ENCODE results near the gene LRP8. TPM values are rescaled to one million over a fixed set of nuclear protein-coding genes. Genes with fewer than 3 reads are reported as not detected.

Gene LRP8
- total RNA-seq, result 10 to 100 TPM; 36.0 to 68.1 TPM

DNA sequence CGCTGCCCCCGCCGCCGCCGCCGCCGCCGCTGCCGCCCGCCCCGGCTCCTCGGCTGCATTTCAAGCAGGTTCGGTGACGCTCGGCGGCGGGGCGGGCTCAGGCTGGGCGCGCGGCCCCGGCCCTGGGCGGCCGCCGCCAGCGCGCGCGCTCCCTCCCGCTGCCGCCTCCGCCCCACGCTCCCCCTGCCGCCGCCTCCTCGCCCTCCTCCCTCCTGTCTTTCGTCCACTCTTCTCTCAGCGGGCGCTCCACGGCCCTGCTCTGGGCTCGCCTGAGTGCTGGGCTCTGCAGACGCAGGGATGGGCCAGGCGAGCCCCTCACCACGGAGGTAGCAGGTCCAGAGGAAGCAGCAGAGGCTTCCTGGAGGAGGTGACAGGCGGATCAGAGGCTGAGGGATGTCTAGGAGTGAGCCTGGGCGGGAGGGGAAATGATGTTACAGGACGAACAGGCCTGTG is at the start of gene LRP8:
LRP8 (minus strand) TSS at position 62 of the 453 bp plus-strand sequence. CDS start 158 bp downstream, outside the sequence.
- no peaks in the 10 kb centered on the region for H3K27me3 Mint-ChIP-seq
- H3K4me3 Mint-ChIP-seq, result peak within 1 kb of the TSS; percentile 95
- H3K4me1 Mint-ChIP-seq, result peaks cover 17% of the 10 kb centered on the region
- H3K36me3 Mint-ChIP-seq (ENCODE audit: low read depth), result peaks cover 47% of the 10 kb centered on the region
- no peaks in the 10 kb centered on the region for H3K9me3 Mint-ChIP-seq
- peak within 1 kb of the TSS; percentile 96 for H3K27ac Mint-ChIP-seq
- ATAC-seq (replicated peaks), result peak; percentile 53

GRCh38 chr1:53377438-53377841 is 49.6 kb upstream of the LRP8 start:
- H3K27ac Mint-ChIP-seq, result no peak overlapping the region
- no peaks in the 10 kb centered on the region for H3K36me3 Mint-ChIP-seq (ENCODE audit: low read depth)
- H3K9me3 Mint-ChIP-seq, result no peaks in the 10 kb centered on the region
- H3K27me3 Mint-ChIP-seq, result no peaks in the 10 kb centered on the region
- no peak for ATAC-seq (replicated peaks)
- no peak overlapping the region for H3K4me3 Mint-ChIP-seq
- H3K4me1 Mint-ChIP-seq, result no peaks in the 10 kb centered on the region

DNA sequence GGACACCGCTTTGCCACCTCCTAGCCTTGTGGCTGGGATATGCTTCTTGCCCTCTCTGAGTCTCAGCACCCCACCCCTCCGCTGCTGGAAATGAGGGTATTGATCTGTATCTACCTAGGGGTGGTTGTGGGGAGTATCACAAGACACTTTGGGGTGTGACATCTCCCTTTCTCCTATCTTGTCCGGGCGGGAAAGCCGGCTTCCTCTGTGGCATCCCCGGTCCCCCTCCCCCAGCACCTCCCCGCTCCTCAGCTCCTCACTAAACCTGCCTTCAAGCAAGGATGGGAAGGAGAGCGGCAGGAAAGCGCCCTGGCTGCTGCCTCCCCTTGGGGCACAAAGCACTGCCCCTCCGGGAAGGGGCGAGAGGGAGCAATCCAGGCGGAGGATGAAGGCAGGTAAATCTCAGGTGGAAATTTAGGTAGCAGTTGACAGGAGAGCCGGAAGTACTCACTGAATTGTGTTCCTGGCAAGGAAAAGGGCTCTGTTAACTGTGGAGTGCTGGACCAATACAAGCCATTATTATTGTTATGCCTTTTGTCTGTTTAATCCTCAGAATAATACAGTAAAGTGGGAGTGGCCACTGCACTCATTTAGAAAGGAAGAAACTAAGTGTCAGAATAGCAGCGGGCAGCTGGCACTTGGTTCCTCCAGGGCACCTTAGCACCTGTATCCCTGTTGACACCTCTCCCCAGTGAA is 49.0 kb upstream of the LRP8 start:
- no peak for ATAC-seq (replicated peaks)
- Mint-ChIP-seq H3K36me3 (ENCODE audit: low read depth) (no peaks in the 10 kb centered on the region), H3K27me3 (no peaks in the 10 kb centered on the region)

GRCh38 chr1:53376041-53376461 is 48.2 kb upstream of the LRP8 start:
- no peak overlapping the region for H3K4me3 Mint-ChIP-seq

More for the DNA sequence above, 49.0 kb upstream of the LRP8 start:
- Mint-ChIP-seq H3K9me3 (no peaks in the 10 kb centered on the region), H3K4me1 (no peaks in the 10 kb centered on the region), H3K4me3 (no peak overlapping the region), H3K27ac (no peak overlapping the region)

GRCh38 chr1:53375440-53375839 is 47.6 kb upstream of the LRP8 start:
- Mint-ChIP-seq H3K27ac (no peak overlapping the region), H3K4me3 (no peak overlapping the region), H3K36me3 (ENCODE audit: low read depth) (no peaks in the 10 kb centered on the region), H3K27me3 (no peaks in the 10 kb centered on the region), H3K9me3 (no peaks in the 10 kb centered on the region), H3K4me1 (no peaks in the 10 kb centered on the region)
- ATAC-seq (replicated peaks), result no peak

More at GRCh38 chr1:53376041-53376461, 48.2 kb upstream of the LRP8 start:
- H3K27me3 Mint-ChIP-seq, result no peaks in the 10 kb centered on the region
- no peak overlapping the region for H3K27ac Mint-ChIP-seq
- ATAC-seq (replicated peaks), result no peak
- no peaks in the 10 kb centered on the region for H3K36me3 Mint-ChIP-seq (ENCODE audit: low read depth)
- H3K4me1 Mint-ChIP-seq, result no peaks in the 10 kb centered on the region
- no peaks in the 10 kb centered on the region for H3K9me3 Mint-ChIP-seq

DNA sequence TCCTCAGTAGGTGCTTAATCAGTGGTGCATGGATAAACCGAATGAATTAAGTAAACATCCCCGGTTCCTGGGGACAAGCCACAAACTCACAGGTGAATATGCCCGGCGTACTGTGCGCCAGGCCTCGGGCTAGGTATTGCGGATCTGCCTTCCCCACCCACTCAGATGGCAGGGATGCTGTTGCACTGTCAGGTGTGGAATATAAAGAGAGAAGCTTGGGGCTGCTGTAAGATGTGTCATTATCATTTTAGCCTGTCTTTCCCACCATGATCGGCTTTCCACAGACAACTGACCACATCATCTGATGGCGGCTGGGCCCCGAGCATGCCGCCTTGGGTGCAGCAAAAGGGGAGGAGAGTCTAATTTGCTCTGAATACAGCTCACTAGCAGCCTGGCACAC is 45.4 kb upstream of the LRP8 start:
- no peak overlapping the region for H3K4me3 Mint-ChIP-seq
- H3K27ac Mint-ChIP-seq, result no peak overlapping the region
- no peak for ATAC-seq (replicated peaks)
- H3K27me3 Mint-ChIP-seq, result no peaks in the 10 kb centered on the region
- no peaks in the 10 kb centered on the region for H3K36me3 Mint-ChIP-seq (ENCODE audit: low read depth)
- no peaks in the 10 kb centered on the region for H3K9me3 Mint-ChIP-seq
- peaks cover 3% of the 10 kb centered on the region for H3K4me1 Mint-ChIP-seq

- no peak for ATAC-seq (replicated peaks)
- no peaks in the 10 kb centered on the region for H3K36me3 Mint-ChIP-seq (ENCODE audit: low read depth)
- no peak overlapping the region for H3K4me3 Mint-ChIP-seq
- H3K9me3 Mint-ChIP-seq, result no peaks in the 10 kb centered on the region
- H3K4me1 Mint-ChIP-seq, result peaks cover 10% of the 10 kb centered on the region
- H3K27me3 Mint-ChIP-seq, result no peaks in the 10 kb centered on the region
- no peak overlapping the region for H3K27ac Mint-ChIP-seq
Measured at GRCh38 chr1:53372501-53372951, 44.7 kb upstream of the LRP8 start.

- H3K4me1 Mint-ChIP-seq, result peaks cover 10% of the 10 kb centered on the region
- no peak for ATAC-seq (replicated peaks)
- no peak overlapping the region for H3K4me3 Mint-ChIP-seq
- H3K27ac Mint-ChIP-seq, result peak overlapping the region; percentile 26
- no peaks in the 10 kb centered on the region for H3K27me3 Mint-ChIP-seq
- H3K36me3 Mint-ChIP-seq (ENCODE audit: low read depth), result no peaks in the 10 kb centered on the region
- no peaks in the 10 kb centered on the region for H3K9me3 Mint-ChIP-seq
Measured at GRCh38 chr1:53371851-53372250, 44.0 kb upstream of the LRP8 start.

DNA sequence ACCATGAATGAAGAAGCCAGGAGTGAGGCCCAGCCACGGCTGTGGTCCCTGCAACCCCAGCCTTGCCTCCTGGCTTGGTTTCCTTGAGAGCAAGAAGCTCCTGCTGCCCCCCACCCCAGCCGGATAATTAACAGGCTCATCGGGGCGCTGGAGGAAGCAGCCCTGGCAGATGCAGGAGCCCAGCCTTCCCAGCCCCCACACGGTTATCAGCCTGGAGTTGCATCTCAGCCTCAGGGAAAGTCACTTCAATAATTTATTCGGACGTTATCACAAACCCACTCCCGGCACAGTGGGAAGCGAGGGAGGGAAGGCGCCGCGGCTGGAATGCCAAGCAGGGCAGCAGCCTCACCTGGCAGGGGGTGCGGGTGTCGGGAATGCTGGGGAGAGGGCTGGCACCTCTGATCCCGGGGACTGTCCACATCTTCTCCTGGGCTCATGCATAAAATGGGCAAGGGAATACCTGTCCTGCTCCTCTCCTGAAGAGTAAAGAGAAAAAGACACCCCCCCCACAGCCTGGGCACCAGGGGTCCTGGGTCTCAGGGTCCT is 43.3 kb upstream of the LRP8 start:
- no peak for ATAC-seq (replicated peaks)
- no peaks in the 10 kb centered on the region for H3K36me3 Mint-ChIP-seq (ENCODE audit: low read depth)
- no peaks in the 10 kb centered on the region for H3K27me3 Mint-ChIP-seq
- no peak overlapping the region for H3K27ac Mint-ChIP-seq
- peaks cover 10% of the 10 kb centered on the region for H3K4me1 Mint-ChIP-seq
- no peak overlapping the region for H3K4me3 Mint-ChIP-seq
- H3K9me3 Mint-ChIP-seq, result no peaks in the 10 kb centered on the region

DNA sequence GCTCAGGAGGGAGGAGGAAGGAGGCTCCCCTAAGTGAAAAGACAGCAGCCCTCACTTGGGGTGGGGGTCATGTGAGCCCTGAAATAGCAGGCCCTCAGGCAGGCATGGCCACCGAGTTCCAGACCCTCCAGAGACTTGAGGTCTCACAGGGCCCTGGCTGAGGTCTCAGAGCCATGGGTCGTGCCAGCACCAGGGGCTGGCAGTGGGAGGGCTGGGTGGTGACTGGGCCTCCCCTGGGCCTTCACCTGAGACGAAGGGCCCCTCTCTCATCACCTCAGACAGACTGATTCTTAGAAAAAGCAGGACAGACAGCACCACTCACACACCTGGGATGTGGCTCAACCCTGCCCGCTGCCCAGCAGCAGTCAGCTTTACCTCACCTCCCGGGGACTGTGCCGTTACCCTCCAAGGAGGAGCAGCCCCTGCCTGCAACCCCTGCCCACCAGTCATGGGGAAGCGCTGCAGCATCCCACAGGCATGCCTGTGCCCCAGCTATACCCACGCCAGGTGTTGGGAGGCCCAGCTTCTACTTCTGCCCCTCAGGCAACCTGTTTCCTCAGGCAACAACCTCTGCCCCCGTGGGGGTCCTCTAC is 42.6 kb upstream of the LRP8 start:
- H3K4me3 Mint-ChIP-seq, result no peak overlapping the region
- no peaks in the 10 kb centered on the region for H3K27me3 Mint-ChIP-seq
- H3K27ac Mint-ChIP-seq, result no peak overlapping the region
- no peaks in the 10 kb centered on the region for H3K36me3 Mint-ChIP-seq (ENCODE audit: low read depth)
- no peaks in the 10 kb centered on the region for H3K9me3 Mint-ChIP-seq
- H3K4me1 Mint-ChIP-seq, result peaks cover 10% of the 10 kb centered on the region
- no peak for ATAC-seq (replicated peaks)

DNA sequence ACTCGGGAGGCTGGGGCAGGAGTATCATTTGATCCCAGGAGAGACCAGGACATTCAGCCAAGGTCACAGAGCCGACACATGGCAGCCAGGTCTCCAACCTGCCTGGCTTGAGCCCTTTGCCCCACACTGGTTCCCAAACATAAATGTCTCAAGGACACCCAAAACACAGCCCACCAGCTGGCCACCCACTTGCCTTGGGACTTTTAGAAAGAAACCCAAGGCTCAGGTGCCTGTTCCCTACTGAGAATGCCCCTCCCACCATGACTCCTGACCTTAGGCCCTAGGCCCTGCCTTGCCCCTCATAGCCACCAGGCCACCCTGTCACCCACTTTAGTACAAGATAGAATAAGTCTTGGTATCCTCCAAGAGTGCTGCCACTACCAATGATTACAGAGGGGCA is 41.9 kb upstream of the LRP8 start:
- Mint-ChIP-seq H3K27me3 (no peaks in the 10 kb centered on the region), H3K9me3 (no peaks in the 10 kb centered on the region), H3K27ac (no peak overlapping the region), H3K4me1 (peaks cover 10% of the 10 kb centered on the region), H3K36me3 (ENCODE audit: low read depth) (no peaks in the 10 kb centered on the region), H3K4me3 (no peak overlapping the region)
- ATAC-seq (replicated peaks), result no peak

DNA sequence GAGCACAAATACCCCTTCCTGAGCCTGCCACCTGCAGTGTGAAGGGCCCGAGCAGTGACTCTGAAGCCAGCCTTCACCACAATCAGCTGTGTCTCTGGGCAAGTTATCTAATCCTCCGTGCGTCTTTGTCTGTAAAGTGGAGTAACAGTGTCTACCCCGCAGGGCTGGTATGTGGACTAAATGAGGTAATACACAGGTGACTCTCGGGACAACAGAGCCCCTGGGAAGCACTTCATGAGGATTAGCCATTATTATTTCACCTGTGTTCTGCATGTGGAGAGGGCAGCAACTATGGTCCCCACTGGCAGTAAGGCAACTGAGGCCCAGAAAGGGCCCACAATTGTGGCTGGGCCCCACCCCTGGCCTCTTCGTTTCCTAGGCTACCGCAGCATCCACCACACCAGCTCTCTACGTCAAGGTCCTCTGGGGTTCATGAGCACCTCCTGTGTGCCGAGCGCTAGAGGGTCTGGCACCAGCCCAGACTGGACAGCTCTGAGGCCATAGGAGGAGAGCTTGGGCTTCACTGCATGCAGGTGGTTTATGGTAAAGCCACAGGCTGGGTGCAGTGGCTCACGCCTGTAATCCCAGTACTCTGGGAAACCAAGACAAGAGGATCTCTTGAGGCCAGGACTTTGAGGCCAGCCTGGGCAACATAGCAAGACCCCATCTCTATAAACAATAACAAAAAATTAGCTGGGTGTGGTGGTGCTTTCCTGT is 41.3 kb upstream of the LRP8 start:
- Mint-ChIP-seq H3K36me3 (ENCODE audit: low read depth) (no peaks in the 10 kb centered on the region), H3K9me3 (no peaks in the 10 kb centered on the region), H3K4me3 (peak overlapping the region; percentile 73), H3K4me1 (peaks cover 10% of the 10 kb centered on the region), H3K27me3 (no peaks in the 10 kb centered on the region), H3K27ac (peak overlapping the region; percentile 92)
- ATAC-seq (replicated peaks), result no peak

DNA sequence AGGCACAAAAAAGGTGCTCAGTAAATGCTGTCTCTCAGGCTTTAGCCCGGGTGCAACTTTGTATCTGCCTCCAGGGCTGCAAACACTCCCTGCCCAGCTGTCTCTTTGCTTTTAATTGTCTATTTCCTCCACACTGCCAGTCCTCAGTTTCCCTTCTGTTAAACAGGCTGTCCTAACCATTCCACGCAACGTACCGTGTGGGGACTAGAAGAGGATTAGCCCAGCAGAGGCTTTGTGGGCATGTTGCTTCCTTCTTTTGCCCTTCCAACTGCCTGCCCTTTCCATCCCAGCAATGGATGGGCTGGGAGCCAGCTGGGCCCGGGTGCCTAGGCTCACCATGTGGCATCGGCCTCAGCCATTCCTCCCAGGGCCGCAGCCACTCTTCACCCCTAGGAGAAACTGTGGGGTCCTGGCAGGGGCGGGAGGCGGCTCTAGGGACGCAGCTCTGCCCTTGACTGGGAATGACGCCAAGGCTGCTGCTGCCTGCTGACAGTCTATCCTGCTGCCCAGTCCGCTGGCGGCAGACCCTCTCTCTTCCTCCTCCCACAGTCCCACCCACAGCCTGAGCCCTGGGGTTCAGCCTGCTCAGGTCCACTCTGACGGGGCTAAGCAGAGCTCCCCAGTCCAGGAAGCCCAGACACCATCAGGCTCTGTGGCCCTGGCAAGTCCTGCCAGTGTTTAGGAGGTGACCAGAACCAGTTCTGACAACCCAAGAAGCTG is 40.6 kb upstream of the LRP8 start:
- ATAC-seq (replicated peaks), result no peak
- Mint-ChIP-seq H3K9me3 (no peaks in the 10 kb centered on the region), H3K36me3 (ENCODE audit: low read depth) (no peaks in the 10 kb centered on the region)

More for the DNA sequence above, 40.6 kb upstream of the LRP8 start:
- H3K27ac Mint-ChIP-seq, result peak overlapping the region; percentile 92
- peaks cover 10% of the 10 kb centered on the region for H3K4me1 Mint-ChIP-seq
- H3K27me3 Mint-ChIP-seq, result no peaks in the 10 kb centered on the region
- H3K4me3 Mint-ChIP-seq, result peak overlapping the region; percentile 73

Data from activated T-helper 17 cell treated with anti-CD3 and anti-CD28 coated beads, Interleukin-2, amount 50 U/mL, for 72 hours (primary cell).